Measurements from ENCODE around the gene ECSIT. TPM values are rescaled to one million over a fixed set of nuclear protein-coding genes. Genes with fewer than 3 reads are reported as not detected.

Gene ECSIT
- total RNA-seq, 1 experiment from 2014 or later: 39.8 TPM

DNA sequence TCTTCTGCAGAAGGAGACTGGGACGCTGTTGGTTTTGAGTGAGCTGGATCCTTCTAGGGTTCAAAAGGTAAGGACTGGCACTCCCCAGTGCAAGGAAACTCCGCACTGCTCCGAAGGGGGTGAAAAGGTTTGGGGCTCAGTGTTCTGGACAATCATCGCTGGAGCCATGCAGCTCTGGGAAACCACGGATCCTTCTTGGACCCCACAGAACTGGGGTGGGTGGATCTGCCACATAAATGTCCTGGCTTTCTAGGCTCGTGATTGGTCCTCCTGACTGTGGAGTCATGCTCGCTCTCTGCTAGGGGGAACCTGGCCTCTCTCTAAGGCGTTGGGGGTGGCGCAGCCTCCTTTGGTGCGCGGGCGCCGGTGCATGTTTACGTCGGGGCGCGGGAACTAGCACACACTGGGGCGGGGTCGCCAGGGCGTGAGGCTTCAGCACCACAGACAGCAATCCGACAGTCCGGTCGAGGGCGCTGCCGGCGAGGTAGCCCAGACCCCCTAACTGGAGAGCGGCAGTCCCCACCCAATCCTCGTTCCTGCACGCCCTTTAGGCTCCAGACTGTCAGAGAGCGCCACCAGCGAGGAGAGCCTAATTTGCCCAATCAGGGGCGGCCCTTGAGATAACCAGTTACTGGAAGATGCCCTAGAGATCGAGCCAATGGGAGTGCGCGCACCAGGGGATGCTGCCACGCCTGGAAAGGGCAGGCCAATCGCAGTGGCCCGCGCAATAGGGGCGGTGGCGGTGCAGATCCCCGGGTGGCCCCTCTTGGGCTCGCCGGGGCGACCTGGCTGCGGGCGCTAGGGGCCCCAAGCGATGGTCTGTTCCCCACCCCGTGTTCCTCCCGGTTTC is 47.2 kb downstream of the ECSIT start:
- Histone ChIP-seq H3K36me3 (ENCODE audit: control insufficient read depth, insufficient read depth, low read length) (no peaks in the 10 kb centered on the region), H3K27me3 (replicated peaks; ENCODE audit: control insufficient read depth, insufficient read depth, low read length) (no peaks in the 10 kb centered on the region; the same call in 1 of the 2 replicates), H3K4me3 (ENCODE audit: low read depth, low read length) (peak overlapping the region; percentile 45), H3K9me3 (no peaks in the 10 kb centered on the region), H3K4me1 (peaks cover 16% of the 10 kb centered on the region)
- CTCF ChIA-PET: interaction anchor here (0.5 to 1.7 kb wide), 13 partner anchors 8 to 171 kb away, joined by 3 to 42 read pairs (median 5); partner anchors contain the start of genes ECSIT, ODAD3, PRKCSH and SWSAP1
- Mint-ChIP-seq H3K9me3 (ENCODE audit: unreplicated experiment) (no peaks in the 10 kb centered on the region), H3K36me3 (ENCODE audit: insufficient read depth, unreplicated experiment) (peaks cover 20% of the 10 kb centered on the region), H3K4me3 (ENCODE audit: unreplicated experiment) (peak overlapping the region; percentile 71), H3K27ac (ENCODE audit: unreplicated experiment) (peak overlapping the region; percentile 19), H3K4me1 (ENCODE audit: low read depth, unreplicated experiment) (no peaks in the 10 kb centered on the region), H3K27me3 (ENCODE audit: insufficient read depth, unreplicated experiment) (peaks cover 9% of the 10 kb centered on the region)
- intact Hi-C loops (cut with micrococcal nuclease; ENCODE audit: unreplicated experiment): loop anchor here (1.0 kb wide), 2 partner anchors 100 to 188 kb away; no protein-coding TSS in a partner anchor
- TF ChIP-seq, protein P1, sequence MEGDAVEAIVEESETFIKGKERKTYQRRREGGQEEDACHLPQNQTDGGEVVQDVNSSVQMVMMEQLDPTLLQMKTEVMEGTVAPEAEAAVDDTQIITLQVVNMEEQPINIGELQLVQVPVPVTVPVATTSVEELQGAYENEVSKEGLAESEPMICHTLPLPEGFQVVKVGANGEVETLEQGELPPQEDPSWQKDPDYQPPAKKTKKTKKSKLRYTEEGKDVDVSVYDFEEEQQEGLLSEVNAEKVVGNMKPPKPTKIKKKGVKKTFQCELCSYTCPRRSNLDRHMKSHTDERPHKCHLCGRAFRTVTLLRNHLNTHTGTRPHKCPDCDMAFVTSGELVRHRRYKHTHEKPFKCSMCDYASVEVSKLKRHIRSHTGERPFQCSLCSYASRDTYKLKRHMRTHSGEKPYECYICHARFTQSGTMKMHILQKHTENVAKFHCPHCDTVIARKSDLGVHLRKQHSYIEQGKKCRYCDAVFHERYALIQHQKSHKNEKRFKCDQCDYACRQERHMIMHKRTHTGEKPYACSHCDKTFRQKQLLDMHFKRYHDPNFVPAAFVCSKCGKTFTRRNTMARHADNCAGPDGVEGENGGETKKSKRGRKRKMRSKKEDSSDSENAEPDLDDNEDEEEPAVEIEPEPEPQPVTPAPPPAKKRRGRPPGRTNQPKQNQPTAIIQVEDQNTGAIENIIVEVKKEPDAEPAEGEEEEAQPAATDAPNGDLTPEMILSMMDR (IDR thresholded peaks at IDR 0.05; ENCODE audit: insufficient read depth in 1 of 2, low read depth in 1 of 2, low read length in 1 of 2, severe bottlenecking in 1 of 2, unreplicated experiment in 1 of 2): no peak
- peak; percentile 87 to 89 for DNase-seq
- BruUV-seq (replicated peaks): no TSS peak
- POLR2A ChIA-PET: interaction anchor here (1.0 to 1.6 kb wide), 5 partner anchors 9 to 107 kb away, joined by 3 to 7 read pairs (median 5); partner anchors contain the start of genes RGL3 and SWSAP1

DNA sequence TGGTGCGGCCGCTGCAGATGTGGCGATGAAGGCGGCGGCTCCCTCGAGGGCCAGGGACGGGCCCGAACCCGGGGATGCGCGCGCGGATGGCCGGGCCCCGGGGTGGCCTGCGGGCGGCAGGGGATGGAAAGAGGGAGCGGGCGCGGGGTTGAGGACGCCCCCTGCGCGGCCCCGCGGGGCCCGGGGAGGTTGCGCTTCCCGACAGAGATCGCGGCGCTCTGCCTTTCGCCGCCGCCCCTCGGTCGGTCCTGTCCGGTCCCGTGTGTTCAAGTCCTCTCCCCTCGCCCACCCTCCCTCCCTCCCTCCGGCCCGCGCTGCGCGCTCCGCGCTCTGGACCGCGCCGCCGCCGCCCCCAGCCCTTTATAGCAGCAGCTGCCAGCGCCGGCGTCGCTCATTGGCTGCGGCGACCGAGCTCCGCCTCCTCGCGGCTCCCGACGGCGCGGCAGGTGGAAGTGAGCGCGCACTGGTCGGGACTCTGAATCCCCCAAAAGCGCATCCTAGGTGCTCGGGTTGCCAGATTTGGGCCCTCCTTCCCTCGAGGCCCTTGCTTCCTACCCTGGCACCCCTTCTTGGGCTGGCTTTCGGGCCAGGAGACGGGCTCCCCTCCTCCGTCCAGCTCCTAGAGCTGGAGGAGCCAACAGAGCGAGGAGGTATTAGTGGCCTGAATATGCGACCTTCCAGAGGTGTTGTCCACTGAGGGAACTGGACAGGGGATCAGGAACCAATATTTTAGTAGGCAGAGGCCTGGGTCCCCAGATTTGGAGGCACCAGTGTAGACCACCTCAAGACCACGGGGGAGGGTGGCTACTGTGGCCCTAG is 48.0 kb downstream of the ECSIT start, which contains the start of gene ELAVL3:
Gene ELAVL3, minus strand, starts transcription at position 332 of the 819 bp plus-strand sequence. CDS start 438 bp downstream, outside the sequence.
- no TSS peak for BruUV-seq (replicated peaks)
- H3K27me3 ChIP-seq (replicated peaks; ENCODE audit: control insufficient read depth, insufficient read depth, low read length): no peaks in the 10 kb centered on the region; the same call in 1 of the 2 replicates
- no peak for DNase-seq
- Mint-ChIP-seq H3K9me3 (ENCODE audit: unreplicated experiment) (no peaks in the 10 kb centered on the region), H3K27ac (ENCODE audit: unreplicated experiment) (peak within 1 kb of the TSS; percentile 19), H3K4me3 (ENCODE audit: unreplicated experiment) (peak within 1 kb of the TSS; percentile 71), H3K4me1 (ENCODE audit: low read depth, unreplicated experiment) (no peaks in the 10 kb centered on the region), H3K36me3 (ENCODE audit: insufficient read depth, unreplicated experiment) (peaks cover 20% of the 10 kb centered on the region), H3K27me3 (ENCODE audit: insufficient read depth, unreplicated experiment) (peaks cover 9% of the 10 kb centered on the region)
- intact Hi-C loops (cut with micrococcal nuclease; ENCODE audit: unreplicated experiment): no loop called here
- ChIA-PET POLR2A (no interaction called here), CTCF (no interaction called here)
- TF ChIP-seq, protein P1 (IDR thresholded peaks at IDR 0.05; ENCODE audit: insufficient read depth in 1 of 2, low read depth in 1 of 2, low read length in 1 of 2, severe bottlenecking in 1 of 2, unreplicated experiment in 1 of 2): no peak
- no peaks in the 10 kb centered on the region for H3K9me3 ChIP-seq
- peaks cover 16% of the 10 kb centered on the region for H3K4me1 ChIP-seq
- no peaks in the 10 kb centered on the region for H3K36me3 ChIP-seq (ENCODE audit: control insufficient read depth, insufficient read depth, low read length)
- peak within 1 kb of the TSS; percentile 45 for H3K4me3 ChIP-seq (ENCODE audit: low read depth, low read length)
